HL-60 (cell line): ENCODE data around the gene FRMD5.

Source experiments
- GABPA ChIP-seq: IDR thresholded peaks from 2 replicates; pipeline ENCODE4 v1.6.1; 2012; ENCODE audit warnings: low read depth
- POLR2AphosphoS5 ChIP-seq: IDR thresholded peaks from 2 replicates; pipeline ENCODE4 v1.6.1; 2012; ENCODE audit warnings: low read depth
- TF ChIP-seq, protein P1 (sequence below): IDR thresholded peaks from 2 replicates; pipeline ENCODE4 v1.6.1; 2012; ENCODE audit warnings: low read depth; ENCODE audit not compliant: insufficient replicate concordance
- TF ChIP-seq, protein P2 (sequence below): IDR thresholded peaks from one replicate; pipeline ENCODE4 v1.5.1; 2011; ENCODE audit warnings: low read length, control low read depth, inconsistent platforms; ENCODE audit not compliant: insufficient read depth

DNA sequence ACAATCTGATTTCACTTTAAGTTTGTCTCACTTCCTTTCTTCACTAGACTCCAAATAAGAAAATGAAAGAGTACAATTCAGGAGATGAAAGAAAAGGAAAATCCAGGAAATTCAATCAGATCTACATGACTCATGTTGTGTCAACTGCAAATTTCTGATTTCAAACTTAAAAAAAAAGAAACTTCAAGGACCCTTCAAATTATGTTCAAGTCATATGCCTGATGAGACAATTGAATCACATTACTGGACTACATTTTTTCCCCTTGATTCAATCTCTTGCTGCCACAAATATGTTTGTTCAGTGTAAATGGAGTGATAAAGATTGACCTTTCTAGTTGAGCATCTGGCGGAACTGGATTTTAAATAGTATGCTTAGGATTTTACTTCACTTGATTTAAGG lies 37.4 kb downstream of the FRMD5 start:
- no peak for TF ChIP-seq POLR2AphosphoS5
- TF ChIP-seq, protein P1, sequence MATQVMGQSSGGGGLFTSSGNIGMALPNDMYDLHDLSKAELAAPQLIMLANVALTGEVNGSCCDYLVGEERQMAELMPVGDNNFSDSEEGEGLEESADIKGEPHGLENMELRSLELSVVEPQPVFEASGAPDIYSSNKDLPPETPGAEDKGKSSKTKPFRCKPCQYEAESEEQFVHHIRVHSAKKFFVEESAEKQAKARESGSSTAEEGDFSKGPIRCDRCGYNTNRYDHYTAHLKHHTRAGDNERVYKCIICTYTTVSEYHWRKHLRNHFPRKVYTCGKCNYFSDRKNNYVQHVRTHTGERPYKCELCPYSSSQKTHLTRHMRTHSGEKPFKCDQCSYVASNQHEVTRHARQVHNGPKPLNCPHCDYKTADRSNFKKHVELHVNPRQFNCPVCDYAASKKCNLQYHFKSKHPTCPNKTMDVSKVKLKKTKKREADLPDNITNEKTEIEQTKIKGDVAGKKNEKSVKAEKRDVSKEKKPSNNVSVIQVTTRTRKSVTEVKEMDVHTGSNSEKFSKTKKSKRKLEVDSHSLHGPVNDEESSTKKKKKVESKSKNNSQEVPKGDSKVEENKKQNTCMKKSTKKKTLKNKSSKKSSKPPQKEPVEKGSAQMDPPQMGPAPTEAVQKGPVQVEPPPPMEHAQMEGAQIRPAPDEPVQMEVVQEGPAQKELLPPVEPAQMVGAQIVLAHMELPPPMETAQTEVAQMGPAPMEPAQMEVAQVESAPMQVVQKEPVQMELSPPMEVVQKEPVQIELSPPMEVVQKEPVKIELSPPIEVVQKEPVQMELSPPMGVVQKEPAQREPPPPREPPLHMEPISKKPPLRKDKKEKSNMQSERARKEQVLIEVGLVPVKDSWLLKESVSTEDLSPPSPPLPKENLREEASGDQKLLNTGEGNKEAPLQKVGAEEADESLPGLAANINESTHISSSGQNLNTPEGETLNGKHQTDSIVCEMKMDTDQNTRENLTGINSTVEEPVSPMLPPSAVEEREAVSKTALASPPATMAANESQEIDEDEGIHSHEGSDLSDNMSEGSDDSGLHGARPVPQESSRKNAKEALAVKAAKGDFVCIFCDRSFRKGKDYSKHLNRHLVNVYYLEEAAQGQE: no peak
- TF ChIP-seq, protein P2, sequence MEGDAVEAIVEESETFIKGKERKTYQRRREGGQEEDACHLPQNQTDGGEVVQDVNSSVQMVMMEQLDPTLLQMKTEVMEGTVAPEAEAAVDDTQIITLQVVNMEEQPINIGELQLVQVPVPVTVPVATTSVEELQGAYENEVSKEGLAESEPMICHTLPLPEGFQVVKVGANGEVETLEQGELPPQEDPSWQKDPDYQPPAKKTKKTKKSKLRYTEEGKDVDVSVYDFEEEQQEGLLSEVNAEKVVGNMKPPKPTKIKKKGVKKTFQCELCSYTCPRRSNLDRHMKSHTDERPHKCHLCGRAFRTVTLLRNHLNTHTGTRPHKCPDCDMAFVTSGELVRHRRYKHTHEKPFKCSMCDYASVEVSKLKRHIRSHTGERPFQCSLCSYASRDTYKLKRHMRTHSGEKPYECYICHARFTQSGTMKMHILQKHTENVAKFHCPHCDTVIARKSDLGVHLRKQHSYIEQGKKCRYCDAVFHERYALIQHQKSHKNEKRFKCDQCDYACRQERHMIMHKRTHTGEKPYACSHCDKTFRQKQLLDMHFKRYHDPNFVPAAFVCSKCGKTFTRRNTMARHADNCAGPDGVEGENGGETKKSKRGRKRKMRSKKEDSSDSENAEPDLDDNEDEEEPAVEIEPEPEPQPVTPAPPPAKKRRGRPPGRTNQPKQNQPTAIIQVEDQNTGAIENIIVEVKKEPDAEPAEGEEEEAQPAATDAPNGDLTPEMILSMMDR: no peak
- TF ChIP-seq GABPA: no peak
